Activated CD8-positive, alpha-beta memory T cell treated with anti-CD3 and anti-CD28 coated beads for 4 hours (primary cell): ENCODE results near the gene MAPKAPK2.
"Not testable (repeated sequence)": the region's sequence is repeated elsewhere in the genome, so short reads cannot be mapped to it uniquely, and the experiment has no call there.

Experiments
- DNase-seq, 2 donors: peaks; one replicate each; pipeline ENCODE4 v3.0.0-alpha.2; 2020; ENCODE audit warnings: low read depth in 2 of 2

Gene MAPKAPK2

DNA sequence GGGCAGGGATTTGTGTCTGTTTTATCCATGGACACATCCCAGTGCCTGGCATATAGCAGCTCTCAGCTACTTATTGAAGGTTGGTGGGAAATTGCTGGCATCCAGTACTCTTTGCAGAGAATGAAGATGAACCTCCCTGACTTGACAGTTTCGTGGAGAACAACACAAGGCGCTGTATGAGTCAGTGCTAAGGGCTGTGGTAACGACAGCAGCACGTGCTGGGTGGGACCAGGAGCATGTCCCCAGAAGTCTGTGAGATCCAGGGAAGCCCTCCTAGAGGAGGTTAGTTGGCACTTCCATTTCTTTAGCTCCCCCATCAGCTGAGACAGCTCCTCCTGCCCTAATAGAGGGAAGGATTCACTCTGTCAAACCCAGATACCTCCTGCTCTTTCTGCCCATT, 60.0 kb downstream of the MAPKAPK2 start:
- no peak for DNase-seq

DNA sequence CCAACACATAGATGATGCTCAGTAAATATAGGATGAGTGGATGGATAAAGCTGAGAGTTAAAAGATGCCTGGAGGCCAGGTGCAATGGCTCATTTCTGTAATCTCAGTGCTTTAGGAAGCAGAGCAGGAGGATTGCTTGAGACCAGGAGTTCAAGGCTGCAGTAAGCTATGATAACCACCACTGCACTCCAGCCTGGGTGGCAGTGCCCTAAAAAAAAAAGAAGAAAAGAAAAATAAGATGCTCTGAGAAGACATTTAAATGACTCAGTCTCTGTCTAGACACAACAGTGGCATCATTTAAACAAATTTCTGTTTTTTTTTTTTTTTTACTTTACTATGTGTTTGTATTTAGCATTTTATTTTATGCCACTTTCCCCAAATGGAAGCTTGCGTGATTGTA, 60.6 kb downstream of the MAPKAPK2 start:
- DNase-seq: no peak

- no peak for DNase-seq
Observed at GRCh38 chr1:206748348-206749030, 63.8 kb downstream of the MAPKAPK2 start.

DNA sequence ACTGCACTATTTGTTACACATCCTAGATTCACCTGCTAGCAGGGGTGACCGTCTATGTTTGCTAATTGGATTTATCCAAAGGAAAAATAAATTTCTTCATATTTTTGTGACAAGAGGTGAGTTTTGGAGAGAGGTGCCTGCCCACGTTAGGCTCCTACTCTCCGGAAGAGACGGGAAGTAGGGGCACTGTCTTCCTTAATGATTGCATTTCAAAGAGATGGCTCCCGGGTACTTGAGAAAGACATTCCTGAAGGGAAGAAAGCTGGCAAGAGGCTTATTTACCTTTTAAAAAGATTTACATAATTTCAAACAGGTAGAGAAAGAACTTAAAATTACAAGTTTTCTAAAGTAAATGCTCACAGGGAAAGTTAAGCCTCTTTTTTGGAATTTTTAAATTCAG, 67.2 kb downstream of the MAPKAPK2 start:
- DNase-seq: no peak

- no peak for DNase-seq
Observed at GRCh38 chr1:206752481-206752880, 67.8 kb downstream of the MAPKAPK2 start.

DNA sequence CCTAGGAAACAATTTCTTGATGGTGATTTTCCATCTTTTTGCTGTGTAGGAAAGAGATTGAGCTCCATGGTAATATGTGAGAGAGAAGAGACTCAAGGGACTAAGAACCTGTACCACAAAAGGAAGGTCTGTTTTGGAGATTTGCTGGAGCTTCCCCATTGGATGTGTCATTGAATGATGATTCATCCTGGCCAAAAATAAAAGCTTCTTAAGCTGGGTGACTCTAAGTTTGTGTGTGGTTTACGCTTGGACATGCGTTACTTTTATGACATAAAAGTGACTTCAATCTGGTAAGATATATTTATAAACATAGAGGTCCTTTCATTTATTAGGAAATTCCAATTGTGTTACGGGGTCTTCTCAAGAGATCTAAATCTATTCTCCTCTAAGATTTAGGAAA, 68.4 kb downstream of the MAPKAPK2 start:
- DNase-seq: no peak

DNA sequence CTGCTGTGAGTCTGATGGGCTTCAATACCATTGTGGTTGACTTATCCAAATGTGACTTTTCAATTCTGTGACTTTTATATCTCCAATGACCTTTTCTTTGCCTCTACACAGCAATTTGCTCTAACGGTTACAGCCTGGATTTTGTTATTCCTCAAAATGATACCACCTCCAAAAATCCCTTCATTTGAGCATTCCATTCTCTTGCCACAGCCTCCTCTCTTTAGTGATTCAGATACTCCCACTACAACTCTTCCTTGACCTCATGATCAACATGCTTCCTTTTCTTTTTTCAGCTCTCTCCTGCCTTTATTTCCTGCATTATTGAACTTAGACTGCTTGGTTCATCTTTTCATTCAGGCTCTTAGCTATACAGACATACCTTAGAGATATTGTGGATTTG, 69.3 kb downstream of the MAPKAPK2 start:
- no peak for DNase-seq

DNA sequence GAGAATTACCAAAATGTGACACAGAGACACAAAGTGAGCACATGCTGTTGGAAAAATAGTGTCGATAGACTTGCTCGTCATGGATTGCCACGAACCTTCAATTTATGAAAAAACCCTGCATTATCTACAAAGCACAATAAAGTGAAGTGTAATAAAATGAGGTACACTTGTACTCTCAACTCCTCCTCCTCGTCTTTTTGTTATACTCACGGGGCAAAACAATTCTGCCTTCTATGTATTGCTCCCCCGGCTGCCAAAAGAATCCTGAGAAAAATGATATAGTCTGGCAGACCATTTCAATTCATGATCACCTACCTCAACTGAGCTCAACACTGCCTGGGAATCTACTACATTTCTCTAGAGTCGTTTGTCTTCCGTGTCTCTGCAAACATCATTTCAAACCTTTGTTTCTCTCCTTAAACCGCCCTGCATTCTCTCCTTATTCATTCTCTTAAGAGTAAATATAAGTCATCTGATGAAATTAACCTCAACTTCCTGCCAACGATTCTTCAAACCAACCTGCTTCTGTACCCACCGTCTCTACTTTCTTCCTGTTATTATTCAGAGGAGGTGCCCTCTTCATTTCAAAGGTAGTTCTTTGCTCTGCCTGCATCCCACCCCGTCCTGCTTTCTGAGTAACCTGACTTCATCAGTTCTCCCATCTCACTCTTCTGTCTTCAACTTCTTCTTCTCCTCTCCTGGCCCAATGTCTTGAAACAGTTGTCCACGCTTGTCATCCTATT, 73.0 kb downstream of the MAPKAPK2 start:
- DNase-seq: no peak

DNA sequence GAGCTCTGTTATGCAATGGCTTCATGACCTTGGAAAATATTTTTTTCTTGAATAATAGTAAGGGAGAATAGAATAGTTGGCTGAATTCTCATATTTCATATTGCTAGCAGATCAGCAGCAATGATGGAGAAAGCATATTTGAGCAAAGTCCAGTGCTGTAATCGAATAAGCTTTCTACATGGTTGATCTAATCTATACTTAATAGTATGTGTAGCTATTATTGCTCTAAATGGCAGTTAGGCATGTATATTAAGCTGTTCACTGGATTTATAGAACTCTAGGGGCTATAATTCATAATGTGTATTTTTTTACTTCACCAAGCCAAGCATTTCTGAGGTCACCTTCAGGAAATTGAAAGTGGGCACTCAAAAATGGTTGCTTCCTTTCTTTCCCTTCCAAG, 75.9 kb downstream of the MAPKAPK2 start:
- no peak for DNase-seq

DNA sequence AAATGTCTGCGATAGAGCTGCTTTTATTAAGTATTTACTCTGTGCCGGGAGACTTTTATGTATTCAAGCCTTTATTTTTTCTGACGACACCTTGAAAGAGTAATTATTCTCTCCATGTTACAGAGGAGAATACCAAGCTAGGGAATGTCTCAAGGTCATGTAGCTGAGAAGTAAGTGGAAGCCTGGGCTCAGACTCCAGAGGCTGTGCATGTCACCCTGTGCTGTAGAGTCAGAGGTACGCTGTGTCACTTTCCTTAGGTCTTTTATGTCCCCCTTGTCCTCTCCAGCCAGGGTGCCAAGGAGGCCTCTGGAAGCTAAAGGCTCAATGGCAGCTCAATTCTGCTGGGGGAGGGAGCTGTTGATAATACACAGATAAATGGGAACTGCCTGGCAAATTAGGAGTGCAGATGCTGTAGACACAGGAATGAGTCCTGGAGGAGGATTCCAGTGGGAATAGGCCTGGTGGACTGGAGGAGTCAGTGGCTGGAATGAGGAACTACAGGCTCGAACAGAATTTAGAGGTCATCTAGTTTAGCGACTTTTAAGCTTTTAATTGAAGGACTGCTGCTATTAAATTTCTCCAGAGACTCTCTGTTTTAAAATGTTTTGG, 76.6 kb downstream of the MAPKAPK2 start:
- DNase-seq: no peak

GRCh38 chr1:206762741-206763364, 78.1 kb downstream of the MAPKAPK2 start:
- DNase-seq: not testable (repeated sequence)

DNA sequence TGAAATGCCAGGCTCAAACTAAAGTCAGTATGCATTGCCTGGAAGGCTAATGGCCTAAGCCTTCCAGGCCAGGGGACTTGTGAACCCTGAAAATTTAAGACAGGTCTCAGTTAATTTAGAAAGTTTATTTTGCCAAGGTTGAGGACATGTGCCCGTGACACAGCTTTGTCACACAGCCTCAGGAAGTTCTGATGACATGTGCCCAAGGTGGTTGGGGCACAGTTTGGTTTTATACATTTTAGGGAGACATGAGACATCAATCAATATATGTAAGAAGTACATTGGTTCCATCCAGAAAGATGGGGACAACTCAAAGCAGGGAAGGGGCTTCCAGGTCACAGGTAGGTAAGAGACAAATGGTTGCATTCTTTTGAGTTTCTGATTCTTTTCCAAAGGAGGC, 81.1 kb downstream of the MAPKAPK2 start:
- not testable (repeated sequence) for DNase-seq

DNA sequence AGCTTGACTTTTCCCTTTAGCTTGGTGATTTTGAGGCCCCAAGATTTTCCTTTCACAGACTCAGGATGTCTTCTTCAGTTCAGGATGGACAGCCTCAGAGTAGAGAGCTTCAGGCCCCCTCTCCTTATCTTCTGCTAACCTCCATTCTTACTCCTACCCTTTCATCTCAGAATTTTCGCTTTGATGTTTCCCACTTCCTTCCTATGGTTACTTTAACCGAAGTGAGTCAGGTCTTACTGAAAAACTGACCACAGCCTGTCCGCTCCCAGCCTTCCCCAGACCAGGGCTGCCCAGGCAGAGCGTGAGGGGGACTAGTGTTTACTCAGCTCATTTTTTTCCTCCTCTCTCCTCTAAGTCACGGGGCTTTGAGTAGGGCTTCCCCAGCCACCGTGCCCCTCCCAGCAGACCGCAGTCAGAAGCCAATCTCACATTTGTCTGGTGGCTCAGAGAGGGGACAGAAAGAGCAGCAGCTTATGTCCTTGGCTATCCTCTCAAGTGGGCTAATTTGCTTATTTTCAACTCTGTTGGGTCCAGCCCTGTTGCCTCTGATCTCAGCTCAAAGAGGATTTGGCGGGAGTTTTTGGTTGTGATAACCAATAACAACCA, 81.6 kb downstream of the MAPKAPK2 start:
- peak; percentile 45 to 54 for DNase-seq

DNA sequence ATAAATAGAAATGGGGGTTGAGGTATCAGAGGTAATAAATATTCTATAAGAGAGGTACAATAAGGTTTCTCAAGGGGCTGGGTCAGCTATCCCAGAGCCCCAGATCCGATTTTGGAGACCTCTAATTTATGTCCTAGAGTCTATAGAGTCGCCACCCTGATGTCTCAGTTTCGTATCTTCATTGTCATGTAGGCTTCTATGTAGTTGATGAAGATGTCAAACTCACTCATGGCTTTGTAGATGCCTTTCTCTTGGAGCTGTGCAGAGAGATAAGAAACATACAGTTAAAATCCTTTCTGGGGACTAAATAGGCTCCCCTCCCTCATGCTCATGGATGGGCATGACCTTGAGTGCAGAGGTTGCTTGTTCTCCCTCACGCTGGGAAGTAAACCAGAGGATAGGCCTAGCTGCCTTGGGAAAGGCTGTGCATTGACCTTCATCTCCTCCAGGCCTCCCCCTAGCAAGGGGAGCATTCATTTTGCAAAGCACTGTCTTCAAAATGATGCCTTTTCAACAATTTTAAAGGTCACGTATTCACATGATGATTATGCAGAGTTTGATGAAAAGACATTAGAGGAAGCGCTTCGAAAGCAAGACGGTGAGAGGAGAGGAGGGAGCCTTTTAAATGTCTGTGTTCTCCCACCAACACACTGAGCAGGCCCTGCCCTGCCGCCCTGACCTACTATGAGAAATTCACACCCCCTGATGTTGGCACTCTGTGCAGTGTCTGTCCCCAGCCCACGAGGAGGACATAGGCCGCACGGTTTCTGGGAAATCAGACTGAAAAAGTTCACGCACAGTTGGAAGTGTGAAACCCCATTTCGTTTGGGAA, 84.0 kb downstream of the MAPKAPK2 start:
- DNase-seq: no peak

GRCh38 chr1:206769304-206769731, 84.6 kb downstream of the MAPKAPK2 start:
- DNase-seq: no peak

DNA sequence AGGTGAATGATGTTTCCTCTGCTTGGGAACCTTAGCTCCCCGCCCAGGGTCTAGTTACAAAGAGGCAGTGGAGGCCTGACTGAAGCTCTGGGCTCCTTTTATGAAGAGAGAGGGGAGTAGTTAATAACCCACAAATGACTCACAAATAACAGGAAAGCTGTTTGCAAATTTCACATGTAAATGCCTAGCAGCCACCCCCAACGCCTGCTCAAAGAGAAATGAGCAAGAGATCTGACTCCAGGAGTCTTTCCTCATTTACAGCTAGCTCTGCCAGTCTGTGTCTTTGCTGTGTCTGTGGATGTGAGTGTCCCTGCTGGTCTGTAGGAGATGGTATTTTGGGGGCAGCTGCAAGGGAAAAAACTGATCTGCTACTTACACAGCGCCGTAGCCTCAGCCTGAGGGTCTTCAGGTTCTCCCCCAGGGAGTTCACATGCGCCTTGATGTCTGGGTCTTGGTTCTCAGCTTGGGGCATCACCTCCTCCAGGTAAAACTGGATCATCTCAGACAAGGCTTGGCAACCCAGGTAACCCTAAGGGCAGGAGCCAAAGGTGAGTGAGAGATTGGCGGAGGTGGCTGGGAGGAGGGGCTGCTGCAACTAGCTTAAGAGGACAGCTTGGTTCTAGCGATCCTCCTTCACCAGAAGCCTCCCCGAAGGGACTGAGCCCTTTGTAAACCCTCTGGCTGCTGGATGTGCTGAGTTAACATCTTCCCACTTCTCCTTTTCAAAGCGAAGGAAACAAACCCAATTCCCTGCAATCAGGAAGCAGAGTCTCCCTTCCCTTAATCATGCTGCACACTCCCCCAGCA, 86.0 kb downstream of the MAPKAPK2 start, which contains the start of gene IL19:
IL19 (plus strand) TSS at position 243 of the 807 bp plus-strand sequence. CDS start 65,890 bp downstream, outside the sequence.
- no peak for DNase-seq

DNA sequence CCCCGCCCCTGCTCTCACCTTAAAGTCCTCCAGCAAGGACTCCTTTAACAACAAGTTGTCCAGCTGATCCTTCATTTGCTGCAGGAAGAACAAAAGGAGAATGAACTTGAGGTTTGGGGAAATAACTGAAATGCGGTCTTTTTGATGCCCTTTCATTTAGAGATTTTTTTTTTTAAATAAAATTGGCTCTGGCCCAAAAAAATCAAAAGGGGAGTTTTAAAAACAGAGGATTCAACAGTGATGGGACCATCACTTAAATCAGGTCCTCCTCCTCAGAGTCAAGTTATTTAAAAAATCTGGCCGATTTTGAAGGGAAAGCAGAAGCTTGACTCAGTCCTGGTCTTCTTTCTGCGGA, 86.6 kb downstream of the MAPKAPK2 start:
- no peak for DNase-seq

DNA sequence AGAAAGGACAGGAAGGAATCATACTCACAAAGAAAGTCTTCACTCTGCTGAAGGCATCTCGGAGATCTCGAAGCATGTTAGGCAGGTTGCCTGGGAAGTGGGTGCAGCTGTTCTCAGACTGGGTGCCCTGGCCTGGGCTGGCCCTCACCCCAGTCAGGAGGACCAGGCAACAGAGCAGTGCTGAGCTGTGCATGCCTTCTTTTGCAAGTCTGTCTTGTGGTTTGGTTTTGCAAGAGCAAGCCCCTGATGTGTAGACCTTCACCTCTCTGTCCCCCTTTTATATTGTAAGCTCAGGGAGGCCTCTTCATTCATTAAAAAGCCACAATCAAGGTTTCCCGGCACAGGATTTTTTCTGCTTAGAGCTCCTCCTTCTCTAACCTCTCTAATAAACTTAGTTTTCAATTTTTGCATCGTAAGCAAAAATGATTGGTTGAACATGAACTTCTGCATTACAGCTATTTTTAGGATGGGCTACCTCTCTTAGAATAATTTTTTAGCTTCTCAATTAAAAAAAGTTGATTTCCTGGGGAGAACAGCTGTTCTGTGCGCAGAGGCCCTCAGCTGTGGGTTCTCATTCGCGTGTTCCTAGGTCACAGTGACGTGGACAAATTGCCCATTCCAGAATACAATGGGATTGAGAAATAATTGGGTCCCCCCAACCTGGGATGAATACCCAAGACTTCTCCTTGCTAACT, 87.7 kb downstream of the MAPKAPK2 start, which contains the start of gene IL10:
IL10 (minus strand) TSS at position 252 of the 695 bp plus-strand sequence; CDS start at position 193, 59 bp downstream.
- DNase-seq: no peak

DNA sequence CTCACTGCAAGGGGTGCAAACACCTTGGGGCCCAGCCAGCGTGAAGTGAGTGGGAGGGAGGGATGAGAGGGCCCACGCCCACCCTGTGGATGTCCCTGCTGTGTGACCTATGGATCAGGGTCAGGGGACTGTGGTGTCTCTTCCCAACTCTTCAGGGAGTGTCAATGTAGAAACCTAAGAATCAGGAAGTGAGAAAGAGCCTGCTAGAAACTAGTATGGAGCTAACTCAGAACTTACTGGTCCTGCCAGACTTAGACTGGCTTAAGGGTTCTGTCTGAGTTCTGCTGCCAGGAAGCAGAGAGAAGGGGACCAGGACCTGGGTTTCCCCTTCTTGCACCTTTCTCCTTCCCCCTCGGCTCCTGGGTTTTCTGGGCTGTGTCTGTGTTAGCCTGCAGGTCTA, 89.4 kb downstream of the MAPKAPK2 start:
- no peak for DNase-seq

DNA sequence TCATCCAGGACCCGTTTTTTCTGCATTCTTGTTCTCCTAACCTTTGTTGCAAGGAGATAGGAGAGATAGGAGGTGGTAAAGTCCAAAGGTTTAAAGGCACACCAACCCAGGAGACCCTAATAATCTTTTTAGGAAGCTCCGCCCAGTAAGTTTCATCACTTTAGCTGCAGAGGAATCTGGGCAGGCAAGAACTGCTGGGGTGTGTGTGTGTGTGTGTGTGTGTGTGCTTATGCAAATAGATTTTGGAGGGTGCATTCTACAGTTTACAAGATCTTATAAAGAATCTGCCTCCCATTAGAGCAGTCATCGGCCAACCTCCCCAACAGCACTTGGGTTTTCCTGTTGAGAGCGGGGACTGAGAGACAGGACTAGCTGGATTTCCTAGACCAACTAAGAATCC, 91.5 kb downstream of the MAPKAPK2 start:
- DNase-seq: no peak
